ENCODE results near the gene CNIH4.

Gene CNIH4

GRCh38 chr1:224329842-224330753 lies 26.6 kb upstream of the CNIH4 start, which contains the start of gene NVL:
Gene NVL (minus strand): TSS chr1:224330172. CDS start chr1:224330127, 45 bp downstream.
- TF ChIP-seq POLR2AphosphoS5 (IDR thresholded peaks at IDR 0.05; ENCODE audit: low read depth, low read length) (peak; percentile 79), FOXP2 (optimal IDR thresholded peaks at IDR 0.05; ENCODE audit: borderline replicate concordance, extremely low read depth, extremely low read length, insufficient read depth) (no peak), SIN3A (IDR thresholded peaks at IDR 0.05; ENCODE audit: borderline replicate concordance, insufficient read depth, low read length) (peak; percentile 69; the same call in 1 of the 2 replicates), TAF1 (IDR thresholded peaks at IDR 0.05; ENCODE audit: borderline replicate concordance, insufficient read depth, low read length) (no peak; the same call in 1 of the 2 replicates)
- TF ChIP-seq, protein P1, sequence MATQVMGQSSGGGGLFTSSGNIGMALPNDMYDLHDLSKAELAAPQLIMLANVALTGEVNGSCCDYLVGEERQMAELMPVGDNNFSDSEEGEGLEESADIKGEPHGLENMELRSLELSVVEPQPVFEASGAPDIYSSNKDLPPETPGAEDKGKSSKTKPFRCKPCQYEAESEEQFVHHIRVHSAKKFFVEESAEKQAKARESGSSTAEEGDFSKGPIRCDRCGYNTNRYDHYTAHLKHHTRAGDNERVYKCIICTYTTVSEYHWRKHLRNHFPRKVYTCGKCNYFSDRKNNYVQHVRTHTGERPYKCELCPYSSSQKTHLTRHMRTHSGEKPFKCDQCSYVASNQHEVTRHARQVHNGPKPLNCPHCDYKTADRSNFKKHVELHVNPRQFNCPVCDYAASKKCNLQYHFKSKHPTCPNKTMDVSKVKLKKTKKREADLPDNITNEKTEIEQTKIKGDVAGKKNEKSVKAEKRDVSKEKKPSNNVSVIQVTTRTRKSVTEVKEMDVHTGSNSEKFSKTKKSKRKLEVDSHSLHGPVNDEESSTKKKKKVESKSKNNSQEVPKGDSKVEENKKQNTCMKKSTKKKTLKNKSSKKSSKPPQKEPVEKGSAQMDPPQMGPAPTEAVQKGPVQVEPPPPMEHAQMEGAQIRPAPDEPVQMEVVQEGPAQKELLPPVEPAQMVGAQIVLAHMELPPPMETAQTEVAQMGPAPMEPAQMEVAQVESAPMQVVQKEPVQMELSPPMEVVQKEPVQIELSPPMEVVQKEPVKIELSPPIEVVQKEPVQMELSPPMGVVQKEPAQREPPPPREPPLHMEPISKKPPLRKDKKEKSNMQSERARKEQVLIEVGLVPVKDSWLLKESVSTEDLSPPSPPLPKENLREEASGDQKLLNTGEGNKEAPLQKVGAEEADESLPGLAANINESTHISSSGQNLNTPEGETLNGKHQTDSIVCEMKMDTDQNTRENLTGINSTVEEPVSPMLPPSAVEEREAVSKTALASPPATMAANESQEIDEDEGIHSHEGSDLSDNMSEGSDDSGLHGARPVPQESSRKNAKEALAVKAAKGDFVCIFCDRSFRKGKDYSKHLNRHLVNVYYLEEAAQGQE (IDR thresholded peaks at IDR 0.05; ENCODE audit: insufficient read depth in 1 of 2, low read depth in 2 of 2, low read length in 2 of 2): peak in 1 of 2 experiments; percentile 54; a peak in 1 of 4 replicates

GRCh38 chr1:224331326-224331725 lies 25.4 kb upstream of the CNIH4 start:
- TF ChIP-seq TAF1 (IDR thresholded peaks at IDR 0.05; ENCODE audit: borderline replicate concordance, insufficient read depth, low read length) (no peak), FOXP2 (optimal IDR thresholded peaks at IDR 0.05; ENCODE audit: borderline replicate concordance, extremely low read depth, extremely low read length, insufficient read depth) (no peak), SIN3A (IDR thresholded peaks at IDR 0.05; ENCODE audit: borderline replicate concordance, insufficient read depth, low read length) (no peak), POLR2AphosphoS5 (IDR thresholded peaks at IDR 0.05; ENCODE audit: low read depth, low read length) (no peak)
- TF ChIP-seq, protein P1 (IDR thresholded peaks at IDR 0.05; ENCODE audit: insufficient read depth in 1 of 2, low read depth in 2 of 2, low read length in 2 of 2): no peak

DNA sequence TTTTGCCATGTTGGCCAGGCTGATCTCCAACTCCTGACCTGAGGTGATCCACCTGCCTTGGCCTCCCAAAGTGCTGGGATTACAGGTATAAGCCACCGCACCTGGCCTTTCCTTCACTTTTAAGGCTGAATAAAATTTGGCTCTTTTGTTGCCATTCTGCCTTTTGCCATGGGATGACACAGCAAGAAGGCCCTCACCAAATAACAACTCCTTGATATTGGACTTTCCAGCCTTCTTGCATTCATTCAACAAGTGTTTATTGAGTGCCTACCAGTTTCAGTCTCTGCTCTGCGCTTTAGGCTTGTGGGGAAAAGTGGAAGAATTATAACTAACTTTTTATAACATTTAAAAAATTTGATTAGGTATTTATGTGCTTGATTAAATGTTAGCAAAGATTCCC lies 24.9 kb upstream of the CNIH4 start:
- TF ChIP-seq SIN3A (IDR thresholded peaks at IDR 0.05; ENCODE audit: borderline replicate concordance, insufficient read depth, low read length) (no peak), TAF1 (IDR thresholded peaks at IDR 0.05; ENCODE audit: borderline replicate concordance, insufficient read depth, low read length) (no peak), POLR2AphosphoS5 (IDR thresholded peaks at IDR 0.05; ENCODE audit: low read depth, low read length) (no peak), FOXP2 (optimal IDR thresholded peaks at IDR 0.05; ENCODE audit: borderline replicate concordance, extremely low read depth, extremely low read length, insufficient read depth) (no peak)
- TF ChIP-seq, protein P1 (IDR thresholded peaks at IDR 0.05; ENCODE audit: insufficient read depth in 1 of 2, low read depth in 2 of 2, low read length in 2 of 2): no peak

DNA sequence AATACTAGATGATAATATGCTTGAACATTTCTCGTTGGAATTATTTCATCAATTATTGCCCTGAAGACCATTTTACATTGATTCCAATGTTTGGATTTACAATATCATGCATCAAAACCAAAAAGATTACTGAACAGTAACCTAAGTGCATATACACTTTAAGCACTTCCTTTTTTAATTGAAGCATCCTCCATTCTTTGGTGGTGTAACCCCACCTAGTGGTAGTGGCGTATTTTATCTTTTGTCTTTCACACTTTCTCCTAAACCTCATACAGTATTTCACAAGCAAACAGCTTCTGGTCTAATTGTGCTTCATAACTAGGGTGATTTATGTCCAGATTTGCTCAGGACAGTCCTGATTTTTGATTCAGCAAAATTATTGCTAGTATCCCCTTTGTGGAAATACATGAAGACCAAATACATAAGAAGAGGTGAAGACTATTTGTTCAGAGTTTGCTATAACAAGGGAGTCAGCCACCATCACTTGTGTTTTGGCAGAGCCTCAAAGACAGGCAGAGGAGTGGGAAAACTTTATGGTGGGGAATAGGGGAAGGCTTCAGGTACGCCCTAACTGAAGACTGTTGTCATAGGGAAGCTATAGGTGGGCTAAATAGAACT lies 23.3 kb upstream of the CNIH4 start:
- TF ChIP-seq POLR2AphosphoS5 (IDR thresholded peaks at IDR 0.05; ENCODE audit: low read depth, low read length) (no peak), FOXP2 (optimal IDR thresholded peaks at IDR 0.05; ENCODE audit: borderline replicate concordance, extremely low read depth, extremely low read length, insufficient read depth) (no peak), TAF1 (IDR thresholded peaks at IDR 0.05; ENCODE audit: borderline replicate concordance, insufficient read depth, low read length) (no peak), SIN3A (IDR thresholded peaks at IDR 0.05; ENCODE audit: borderline replicate concordance, insufficient read depth, low read length) (no peak)
- TF ChIP-seq, protein P1 (IDR thresholded peaks at IDR 0.05; ENCODE audit: insufficient read depth in 1 of 2, low read depth in 2 of 2, low read length in 2 of 2): no peak
